ENCODE measurements around the gene TNFRSF19.
A peak's percentile ranks its signal among the peaks of the same experiment; 100 is the strongest.

The TNFRSF19 gene

DNA sequence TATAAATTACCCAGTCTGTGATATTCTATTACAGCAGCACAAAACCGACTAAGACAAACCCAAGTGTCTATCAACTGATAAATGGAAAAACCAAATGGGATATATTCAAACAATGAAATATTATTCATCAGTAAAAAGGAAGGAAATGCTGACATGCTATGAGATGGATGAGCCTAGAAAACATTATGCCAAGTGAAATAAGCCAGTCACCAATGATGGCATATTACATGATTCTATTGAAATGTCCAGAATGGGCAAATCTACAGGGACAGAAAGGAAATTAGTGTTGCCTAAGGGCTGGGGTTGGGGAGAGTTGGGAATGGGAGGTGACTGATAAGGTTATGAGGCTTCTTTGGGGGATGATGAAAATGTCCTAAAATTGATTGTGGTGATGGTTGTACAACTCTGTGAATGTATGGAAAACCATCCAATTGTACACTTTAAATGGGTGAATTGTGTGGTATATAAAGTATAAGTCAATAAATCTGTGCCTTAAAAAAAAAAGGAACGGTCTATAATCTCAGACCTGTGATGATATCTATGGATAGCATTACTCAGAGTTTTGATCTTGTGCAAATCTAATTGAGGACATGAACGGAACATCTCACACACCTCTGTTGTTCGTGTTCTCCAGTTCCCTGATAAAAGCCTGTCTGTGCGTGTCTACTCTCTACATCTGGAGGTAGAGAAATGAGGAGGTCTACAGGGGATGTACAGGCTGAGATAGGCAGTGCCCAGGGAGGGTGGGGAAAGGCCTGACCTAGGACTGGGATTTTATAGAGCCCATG, 49.0 kb downstream of the TNFRSF19 start:
- TF ChIP-seq, protein P1, sequence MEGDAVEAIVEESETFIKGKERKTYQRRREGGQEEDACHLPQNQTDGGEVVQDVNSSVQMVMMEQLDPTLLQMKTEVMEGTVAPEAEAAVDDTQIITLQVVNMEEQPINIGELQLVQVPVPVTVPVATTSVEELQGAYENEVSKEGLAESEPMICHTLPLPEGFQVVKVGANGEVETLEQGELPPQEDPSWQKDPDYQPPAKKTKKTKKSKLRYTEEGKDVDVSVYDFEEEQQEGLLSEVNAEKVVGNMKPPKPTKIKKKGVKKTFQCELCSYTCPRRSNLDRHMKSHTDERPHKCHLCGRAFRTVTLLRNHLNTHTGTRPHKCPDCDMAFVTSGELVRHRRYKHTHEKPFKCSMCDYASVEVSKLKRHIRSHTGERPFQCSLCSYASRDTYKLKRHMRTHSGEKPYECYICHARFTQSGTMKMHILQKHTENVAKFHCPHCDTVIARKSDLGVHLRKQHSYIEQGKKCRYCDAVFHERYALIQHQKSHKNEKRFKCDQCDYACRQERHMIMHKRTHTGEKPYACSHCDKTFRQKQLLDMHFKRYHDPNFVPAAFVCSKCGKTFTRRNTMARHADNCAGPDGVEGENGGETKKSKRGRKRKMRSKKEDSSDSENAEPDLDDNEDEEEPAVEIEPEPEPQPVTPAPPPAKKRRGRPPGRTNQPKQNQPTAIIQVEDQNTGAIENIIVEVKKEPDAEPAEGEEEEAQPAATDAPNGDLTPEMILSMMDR (IDR thresholded peaks at IDR 0.05): no peak

DNA sequence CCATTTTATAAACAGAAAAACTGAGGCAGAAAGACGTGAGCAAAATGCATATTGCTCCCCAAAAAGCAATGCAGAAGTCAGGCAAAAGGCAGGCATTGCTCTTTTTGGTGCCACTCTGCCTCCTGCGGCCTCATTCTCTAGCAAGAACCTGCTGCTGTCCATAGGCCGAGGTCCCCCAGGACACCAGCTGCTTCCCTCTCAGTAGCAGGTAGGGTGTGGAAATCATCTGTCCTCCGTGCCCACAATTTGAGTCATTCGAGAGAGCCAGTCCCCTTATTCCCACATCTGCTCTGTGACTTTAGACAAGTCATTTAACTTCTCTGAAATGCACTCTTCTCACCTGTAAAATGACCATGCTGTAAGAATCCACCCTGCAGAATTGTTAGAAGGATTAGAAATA, 50.0 kb downstream of the TNFRSF19 start:
- TF ChIP-seq, protein P1 (IDR thresholded peaks at IDR 0.05): no peak
- H3K9me3 Mint-ChIP-seq: peaks cover 22% of the 10 kb centered on the region
- H3K4me1 Mint-ChIP-seq: peaks cover 48% of the 10 kb centered on the region
- no peak for DNase-seq
- peaks cover 87% of the 10 kb centered on the region for H3K36me3 Mint-ChIP-seq (ENCODE audit: low read depth)
- H3K4me3 Mint-ChIP-seq: no peak overlapping the region
- peak overlapping the region; percentile 80 for H3K27ac Mint-ChIP-seq
- H3K27me3 Mint-ChIP-seq (ENCODE audit: low read depth, poor library complexity): no peaks in the 10 kb centered on the region

More for the DNA sequence above, 49.0 kb downstream of the TNFRSF19 start:
- no peak for DNase-seq
- no peak overlapping the region for H3K4me3 Mint-ChIP-seq
- peaks cover 92% of the 10 kb centered on the region for H3K36me3 Mint-ChIP-seq (ENCODE audit: low read depth)
- H3K27me3 Mint-ChIP-seq (ENCODE audit: low read depth, poor library complexity): no peaks in the 10 kb centered on the region
- peaks cover 58% of the 10 kb centered on the region for H3K4me1 Mint-ChIP-seq
- peak overlapping the region; percentile 80 for H3K27ac Mint-ChIP-seq
- peaks cover 22% of the 10 kb centered on the region for H3K9me3 Mint-ChIP-seq

DNA sequence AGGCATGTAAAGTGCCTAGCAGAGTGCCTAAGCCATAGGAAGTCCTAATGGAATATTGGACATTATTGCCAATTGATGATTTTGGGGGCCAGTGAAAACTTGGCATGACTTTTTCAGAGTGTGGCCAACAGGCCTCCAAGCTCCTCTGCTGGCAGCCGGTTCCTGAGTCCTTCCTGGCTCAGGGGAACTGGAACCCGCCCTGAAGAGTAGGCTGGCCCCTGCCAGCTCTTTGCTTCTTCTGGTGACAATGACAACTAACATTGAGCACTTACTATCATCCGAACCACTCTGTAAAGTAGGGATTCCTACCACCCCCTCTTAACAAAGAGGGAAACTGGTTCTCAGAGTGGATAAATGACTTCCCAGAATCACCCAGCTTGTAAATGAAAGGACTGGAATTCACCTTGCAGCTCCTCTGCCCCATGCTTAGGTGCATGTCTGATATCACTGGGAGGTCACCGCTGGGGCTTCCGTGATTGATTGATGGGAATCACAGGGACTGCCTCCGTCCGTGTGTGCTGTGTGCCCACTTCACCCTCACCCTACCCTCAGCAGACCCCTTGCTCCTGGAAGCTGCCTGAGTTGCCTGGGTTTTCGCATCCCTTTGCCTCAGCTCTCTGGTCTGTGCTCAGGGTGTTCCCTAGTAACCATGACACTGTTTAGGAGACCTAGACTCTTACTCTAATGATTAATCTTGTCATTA, 50.6 kb downstream of the TNFRSF19 start:
- peak overlapping the region; percentile 48 for H3K27ac Mint-ChIP-seq
- H3K4me1 Mint-ChIP-seq: peaks cover 43% of the 10 kb centered on the region
- TF ChIP-seq, protein P1 (IDR thresholded peaks at IDR 0.05): no peak
- H3K9me3 Mint-ChIP-seq: peaks cover 22% of the 10 kb centered on the region
- H3K36me3 Mint-ChIP-seq (ENCODE audit: low read depth): peaks cover 81% of the 10 kb centered on the region
- no peak for DNase-seq
- no peak overlapping the region for H3K4me3 Mint-ChIP-seq
- no peaks in the 10 kb centered on the region for H3K27me3 Mint-ChIP-seq (ENCODE audit: low read depth, poor library complexity)

DNA sequence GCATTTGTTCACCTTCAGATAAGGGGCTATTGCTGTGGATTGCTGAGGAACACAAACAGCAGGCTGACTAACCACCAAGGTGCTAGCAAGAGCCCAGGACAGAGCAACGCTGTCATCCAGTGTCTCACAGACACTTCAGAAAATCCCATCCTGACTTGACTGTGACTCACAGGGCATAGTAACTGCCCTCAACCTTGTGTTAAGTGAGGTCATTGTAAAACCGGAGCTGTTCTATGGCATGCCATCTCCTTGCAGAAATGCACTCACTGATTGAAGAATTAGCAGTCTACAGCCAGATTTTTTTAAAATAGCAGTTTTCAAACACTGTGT, 51.1 kb downstream of the TNFRSF19 start:
- peaks cover 81% of the 10 kb centered on the region for H3K36me3 Mint-ChIP-seq (ENCODE audit: low read depth)
- no peak overlapping the region for H3K4me3 Mint-ChIP-seq
- H3K27me3 Mint-ChIP-seq (ENCODE audit: low read depth, poor library complexity): no peaks in the 10 kb centered on the region
- H3K27ac Mint-ChIP-seq: peak overlapping the region; percentile 48
- TF ChIP-seq, protein P1 (IDR thresholded peaks at IDR 0.05): no peak
- peaks cover 48% of the 10 kb centered on the region for H3K4me1 Mint-ChIP-seq
- peaks cover 22% of the 10 kb centered on the region for H3K9me3 Mint-ChIP-seq
- DNase-seq: no peak

DNA sequence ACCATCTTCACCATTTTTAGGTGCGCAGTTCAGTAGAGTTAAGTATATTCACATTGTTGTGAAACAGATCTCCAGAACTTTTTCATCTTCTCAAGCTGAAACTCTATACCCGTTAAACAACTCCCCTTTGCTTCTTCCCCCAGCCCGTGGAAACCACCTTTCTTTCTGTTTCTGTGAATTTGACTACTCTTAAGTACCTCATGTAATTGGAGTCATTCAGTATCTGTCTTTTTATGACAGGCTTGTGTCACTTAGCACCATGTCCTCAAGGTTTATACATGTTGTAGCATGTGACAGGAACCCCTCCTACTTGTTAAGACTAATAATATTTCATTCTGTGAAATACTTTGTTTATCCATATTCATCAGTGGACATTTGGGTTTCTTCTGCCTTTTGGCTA, 52.8 kb downstream of the TNFRSF19 start:
- H3K27me3 Mint-ChIP-seq (ENCODE audit: low read depth, poor library complexity): no peaks in the 10 kb centered on the region
- H3K36me3 Mint-ChIP-seq (ENCODE audit: low read depth): peaks cover 81% of the 10 kb centered on the region
- TF ChIP-seq, protein P1 (IDR thresholded peaks at IDR 0.05): no peak
- DNase-seq: no peak
- peaks cover 52% of the 10 kb centered on the region for H3K4me1 Mint-ChIP-seq
- peaks cover 22% of the 10 kb centered on the region for H3K9me3 Mint-ChIP-seq
- H3K4me3 Mint-ChIP-seq: no peak overlapping the region
- H3K27ac Mint-ChIP-seq: peak overlapping the region; percentile 52

All from nephron progenitor cell (in vitro differentiated cells).